ENCODE results near the gene CCDC7. TPM values are rescaled to one million over a fixed set of nuclear protein-coding genes. Genes with fewer than 3 reads are reported as not detected.
"Not testable (repeated sequence)": the region's sequence is repeated elsewhere in the genome, so short reads cannot be mapped to it uniquely, and the experiment has no call there.

CCDC7 gene
- total RNA-seq, 1 experiment from 2014 or later, result 1.9 TPM

DNA sequence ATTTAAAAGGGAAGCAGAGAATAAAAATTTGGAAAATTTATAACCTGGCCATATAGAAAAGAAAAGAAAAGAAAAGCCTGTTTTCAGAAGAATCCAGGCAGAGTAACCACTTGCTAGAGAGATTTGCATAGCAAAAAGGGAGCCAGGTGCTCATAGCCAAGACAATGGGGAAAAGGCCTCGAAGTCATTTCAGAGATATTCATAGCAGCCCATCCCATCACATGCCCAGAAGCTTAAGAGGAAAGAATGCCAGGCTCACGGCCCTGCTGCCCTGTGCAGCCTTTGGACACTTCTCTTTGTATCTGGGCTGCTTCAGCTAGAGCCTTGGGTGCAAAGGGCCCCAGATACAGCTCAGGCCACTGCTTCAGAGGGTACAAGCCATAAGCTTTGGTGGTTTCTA, 159.8 kb downstream of the CCDC7 start:
- H3K27ac Mint-ChIP-seq, result no peak overlapping the region
- ATAC-seq (0 out of 2 replicates have a peak, but pooled peaks have one; percentile 20), DNase-seq (ENCODE audit: low spot score) (no peak)
- peaks cover 60% of the 10 kb centered on the region for H3K9me3 Mint-ChIP-seq
- H3K36me3 Mint-ChIP-seq, result peaks cover 27% of the 10 kb centered on the region
- H3K4me1 Mint-ChIP-seq, result peaks cover 18% of the 10 kb centered on the region
- ChIA-PET CTCF (no interaction called here), POLR2A (no interaction called here)
- TF ChIP-seq PRDM15 (CRISPR knock-in tag; IDR thresholded peaks at IDR 0.05) (no peak), SOX15 (CRISPR knock-in tag; IDR thresholded peaks at IDR 0.05) (no peak), TEAD1 (CRISPR knock-in tag; IDR thresholded peaks at IDR 0.05) (no peak), AFF4 (CRISPR knock-in tag; IDR thresholded peaks at IDR 0.05; ENCODE audit: borderline replicate concordance) (no peak), ZNF396 (CRISPR knock-in tag; IDR thresholded peaks at IDR 0.05; ENCODE audit: borderline replicate concordance) (no peak), NFE2L1 (CRISPR knock-in tag; IDR thresholded peaks at IDR 0.05) (no peak), ZNF423 (CRISPR knock-in tag; IDR thresholded peaks at IDR 0.05) (no peak), NR1H2 (CRISPR knock-in tag; IDR thresholded peaks at IDR 0.05) (no peak), FOXK1 (CRISPR knock-in tag; IDR thresholded peaks at IDR 0.05) (no peak)
- TF ChIP-seq, protein P1, sequence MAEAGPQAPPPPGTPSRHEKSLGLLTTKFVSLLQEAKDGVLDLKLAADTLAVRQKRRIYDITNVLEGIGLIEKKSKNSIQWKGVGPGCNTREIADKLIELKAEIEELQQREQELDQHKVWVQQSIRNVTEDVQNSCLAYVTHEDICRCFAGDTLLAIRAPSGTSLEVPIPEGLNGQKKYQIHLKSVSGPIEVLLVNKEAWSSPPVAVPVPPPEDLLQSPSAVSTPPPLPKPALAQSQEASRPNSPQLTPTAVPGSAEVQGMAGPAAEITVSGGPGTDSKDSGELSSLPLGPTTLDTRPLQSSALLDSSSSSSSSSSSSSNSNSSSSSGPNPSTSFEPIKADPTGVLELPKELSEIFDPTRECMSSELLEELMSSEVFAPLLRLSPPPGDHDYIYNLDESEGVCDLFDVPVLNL (CRISPR knock-in tag; IDR thresholded peaks at IDR 0.05; ENCODE audit: borderline replicate concordance, low read depth), result no peak
- TF ChIP-seq, protein P2, sequence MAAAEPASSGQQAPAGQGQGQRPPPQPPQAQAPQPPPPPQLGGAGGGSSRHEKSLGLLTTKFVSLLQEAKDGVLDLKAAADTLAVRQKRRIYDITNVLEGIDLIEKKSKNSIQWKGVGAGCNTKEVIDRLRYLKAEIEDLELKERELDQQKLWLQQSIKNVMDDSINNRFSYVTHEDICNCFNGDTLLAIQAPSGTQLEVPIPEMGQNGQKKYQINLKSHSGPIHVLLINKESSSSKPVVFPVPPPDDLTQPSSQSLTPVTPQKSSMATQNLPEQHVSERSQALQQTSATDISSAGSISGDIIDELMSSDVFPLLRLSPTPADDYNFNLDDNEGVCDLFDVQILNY (CRISPR knock-in tag; IDR thresholded peaks at IDR 0.05), result no peak
- TF ChIP-seq, protein P3, sequence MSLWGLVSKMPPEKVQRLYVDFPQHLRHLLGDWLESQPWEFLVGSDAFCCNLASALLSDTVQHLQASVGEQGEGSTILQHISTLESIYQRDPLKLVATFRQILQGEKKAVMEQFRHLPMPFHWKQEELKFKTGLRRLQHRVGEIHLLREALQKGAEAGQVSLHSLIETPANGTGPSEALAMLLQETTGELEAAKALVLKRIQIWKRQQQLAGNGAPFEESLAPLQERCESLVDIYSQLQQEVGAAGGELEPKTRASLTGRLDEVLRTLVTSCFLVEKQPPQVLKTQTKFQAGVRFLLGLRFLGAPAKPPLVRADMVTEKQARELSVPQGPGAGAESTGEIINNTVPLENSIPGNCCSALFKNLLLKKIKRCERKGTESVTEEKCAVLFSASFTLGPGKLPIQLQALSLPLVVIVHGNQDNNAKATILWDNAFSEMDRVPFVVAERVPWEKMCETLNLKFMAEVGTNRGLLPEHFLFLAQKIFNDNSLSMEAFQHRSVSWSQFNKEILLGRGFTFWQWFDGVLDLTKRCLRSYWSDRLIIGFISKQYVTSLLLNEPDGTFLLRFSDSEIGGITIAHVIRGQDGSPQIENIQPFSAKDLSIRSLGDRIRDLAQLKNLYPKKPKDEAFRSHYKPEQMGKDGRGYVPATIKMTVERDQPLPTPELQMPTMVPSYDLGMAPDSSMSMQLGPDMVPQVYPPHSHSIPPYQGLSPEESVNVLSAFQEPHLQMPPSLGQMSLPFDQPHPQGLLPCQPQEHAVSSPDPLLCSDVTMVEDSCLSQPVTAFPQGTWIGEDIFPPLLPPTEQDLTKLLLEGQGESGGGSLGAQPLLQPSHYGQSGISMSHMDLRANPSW (CRISPR knock-in tag; conservative IDR thresholded peaks at IDR 0.05; ENCODE audit: low read depth), result no peak
- no peak overlapping the region for H3K4me3 Mint-ChIP-seq
- H3K27me3 Mint-ChIP-seq (ENCODE audit: low read depth), result 0 out of 2 replicates have a peak, but pooled peaks cover 3% of the 10 kb centered on the region

- H3K9me3 Mint-ChIP-seq, result peaks cover 52% of the 10 kb centered on the region
- H3K27me3 Mint-ChIP-seq (ENCODE audit: low read depth); H3K27ac Mint-ChIP-seq; POLR2A ChIA-PET; ATAC-seq; CTCF ChIA-PET; DNase-seq (ENCODE audit: low spot score); H3K4me1 Mint-ChIP-seq; H3K4me3 Mint-ChIP-seq; H3K36me3 Mint-ChIP-seq: not testable (repeated sequence)
These were observed 164.6 kb downstream of the CCDC7 start for GRCh38 chr10:32610543-32610942.
